ENCODE results near the gene CALML6.

- TF ChIP-seq GATA3 (IDR thresholded peaks at IDR 0.05; ENCODE audit: low read depth, low read length) (no peak), GATA2 (IDR thresholded peaks at IDR 0.05; ENCODE audit: low read depth, low read length) (no peak)
Measured at GRCh38 chr1:1926886-1927660, 12.0 kb downstream of the CALML6 start.
